K562 (cell line): ENCODE results near the gene TPR. TPM values are rescaled to one million over a fixed set of nuclear protein-coding genes. Genes with fewer than 3 reads are reported as not detected.
A peak's percentile ranks its signal among the peaks of the same experiment; 100 is the strongest.

Experiments used
- ATAC-seq: fragments of 200-7000 bp; cut with Tn5 transposase; 3 replicates; pipeline ENCODE4 v1.9.1; 2020; ENCODE audit warnings: moderate library complexity
- BruUV-seq: library from RNA; stranded (reverse); fragments of 400-500 nt; replicated peaks from 2 replicates; lab custom pipeline; 2021; lab: Mats Ljungman, UMichigan
- CTCF ChIA-PET: fragments of 300-600 bp; formaldehyde crosslinking; extraction: SDS; loops from one replicate; lab custom pipeline; 2021; ENCODE audit warnings: low intra/inter-chr PET ratio; lab: Yijun Ruan, JAX
- POLR2A ChIA-PET: fragments of 300-600, 350-650 bp; sonication (Branson Sonifier 250); formaldehyde crosslinking; extraction: SDS; loops from one replicate; lab custom pipeline; 2021; ENCODE audit warnings: antibody characterized with exemption, inconsistent platforms; lab: Yijun Ruan, JAX
- DNase-seq, 4 experiments: peaks; one replicate each; pipeline versions ENCODE4 v3.0.0 to v3.0.0-alpha.2; 2011 to 2018; ENCODE audit warnings: low spot score in 3 of 4, mixed read lengths in 3 of 4; ENCODE audit errors: extremely low read depth in 1 of 4
- FAIRE-seq: peaks from 2 replicates; lab custom pipeline; 2011; peaks lifted over from hg19 to GRCh38; lab: Jason Lieb, UNC
- H2AFZ ChIP-seq: 2 replicates; pipeline ENCODE4 v1.6.0; 2011; ENCODE audit warnings: low read depth, low read length, control low read depth, inconsistent platforms
- H3K27ac ChIP-seq: fragments of 200-600 bp; 3 replicates; pipeline ENCODE4 v1.8.0; 2011; ENCODE audit warnings: low read depth, mild to moderate bottlenecking, control low read depth, inconsistent platforms, low read length, moderate library complexity, mixed read lengths; ENCODE audit errors: extremely low read depth
- H3K27me3 ChIP-seq, 2 experiments: fragments of 300-600 bp in 1 of 2; 2 replicates in 1 of 2; 3 replicates in 1 of 2; pipeline versions ENCODE4 v1.6.0 to v1.8.0; 2011; ENCODE audit warnings: inconsistent platforms in 2 of 2, low read length in 2 of 2, mild to moderate bottlenecking in 1 of 2, mixed read lengths in 1 of 2, moderate library complexity in 1 of 2; ENCODE audit not compliant: control insufficient read depth in 2 of 2, insufficient read depth in 2 of 2
- H3K36me3 ChIP-seq: fragments of 300-600 bp; 3 replicates; pipeline ENCODE4 v1.8.0; 2011; ENCODE audit warnings: mild to moderate bottlenecking, low read length, inconsistent platforms; ENCODE audit not compliant: control insufficient read depth, insufficient read depth
- H3K4me1 ChIP-seq, 2 experiments: fragments of 200-600 bp in 1 of 2; replicated peaks in 1 of 2; 2 replicates in 1 of 2; 3 replicates in 1 of 2; pipeline versions ENCODE4 v1.5.1 to v1.8.0; 2011; ENCODE audit warnings: inconsistent platforms in 2 of 2, low read length in 2 of 2, mild to moderate bottlenecking in 1 of 2, mixed read lengths in 1 of 2, moderate library complexity in 1 of 2; ENCODE audit not compliant: control insufficient read depth in 2 of 2, insufficient read depth in 2 of 2
- H3K4me2 ChIP-seq: 2 replicates; pipeline ENCODE4 v1.6.1; 2011; ENCODE audit warnings: low read length, control low read depth, inconsistent platforms, mixed read lengths; ENCODE audit not compliant: insufficient read depth
- H3K4me3 ChIP-seq: fragments of 200-600 bp; sonication (generic), shearing (Covaris generic); 2 replicates; pipeline ENCODE4 v1.5.1; 2016; ENCODE audit warnings: control low read depth, inconsistent platforms
- H3K79me2 ChIP-seq: fragments of 200-600 bp; 3 replicates; pipeline ENCODE4 v1.8.0; 2011; ENCODE audit warnings: low read length, inconsistent platforms; ENCODE audit not compliant: control insufficient read depth, insufficient read depth
- H3K9ac ChIP-seq, 2 experiments: 2 replicates each; pipeline versions ENCODE4 v1.6.0 to v1.6.1; 2011; ENCODE audit warnings: low read depth in 2 of 2, low read length in 2 of 2, control low read depth in 1 of 2, inconsistent platforms in 1 of 2, mild to moderate bottlenecking in 1 of 2, mixed read lengths in 1 of 2; ENCODE audit not compliant: insufficient read depth in 1 of 2
- H3K9me1 ChIP-seq: one replicate; pipeline ENCODE4 v1.6.0; 2011; ENCODE audit warnings: inconsistent platforms, mild to moderate bottlenecking, low read length, moderate library complexity; ENCODE audit not compliant: control insufficient read depth, insufficient read depth
- H3K9me3 ChIP-seq: replicated peaks from 2 replicates; pipeline ENCODE4 v1.5.1; 2011; ENCODE audit warnings: low read depth, low read length, inconsistent platforms; ENCODE audit not compliant: control insufficient read depth, insufficient read depth
- H4K20me1 ChIP-seq: replicated peaks from 2 replicates; pipeline ENCODE4 v1.6.1; 2011; ENCODE audit warnings: low read length, inconsistent platforms, mixed read lengths; ENCODE audit not compliant: control insufficient read depth, insufficient read depth
- ARNT ChIP-seq, 2 experiments: fragments of 450-650 bp; IDR thresholded peaks; 2 replicates each; pipeline ENCODE4 v1.6.1; 2016; ENCODE audit warnings: mild to moderate bottlenecking in 1 of 2
- CCNT2 ChIP-seq: IDR thresholded peaks from 2 replicates; pipeline ENCODE4 v1.6.1; 2011; ENCODE audit warnings: borderline replicate concordance, low read depth, mild to moderate bottlenecking, moderate library complexity, mixed read lengths, low read length; ENCODE audit not compliant: insufficient read length; ENCODE audit errors: extremely low read depth
- CREBBP ChIP-seq: IDR thresholded peaks from one replicate; pipeline ENCODE4 v1.6.1; 2012; ENCODE audit warnings: low read depth, mild to moderate bottlenecking, control low read depth, inconsistent platforms, low read length
- DPF2 ChIP-seq: fragments of 450-650 bp; IDR thresholded peaks from 2 replicates; pipeline ENCODE4 v1.6.1; 2016
- NONO ChIP-seq, 2 experiments: fragments of 200-400 bp in 1 of 2; fragments of 450-650 bp in 1 of 2; formaldehyde crosslinking in 1 of 2; IDR thresholded peaks; 2 replicates each; pipeline ENCODE4 v1.6.1; 2017; ENCODE audit warnings: low read depth in 2 of 2, mild to moderate bottlenecking in 2 of 2, moderate library complexity in 2 of 2, low read length in 1 of 2
- RFX1 ChIP-seq: fragments of 450-650 bp; IDR thresholded peaks from 2 replicates; pipeline ENCODE4 v1.6.1; 2016; ENCODE audit warnings: mild to moderate bottlenecking, moderate library complexity
- SOX6 ChIP-seq: fragments of 450-650 bp; IDR thresholded peaks from 2 replicates; pipeline ENCODE4 v1.6.1; 2014; ENCODE audit warnings: mild to moderate bottlenecking
- WGBS: fragments of 100-300 bp; shearing (Covaris generic); methylation state at CpG from one replicate; pipeline ENCODE4 v1.1.6; 2016; ENCODE audit warnings: low coverage, mixed read lengths; ENCODE audit not compliant: insufficient coverage; ENCODE audit errors: missing lambda C conversion rate; 5-methylcytosine and 5-hydroxymethylcytosine counted together
- in situ Hi-C: fragments of 300-500 bp; cut with MboI; formaldehyde crosslinking; loops from 4 replicates; pipeline ENCODE4 v1.15.0; 2018; ENCODE audit warnings: inconsistent platforms, mixed read lengths
- intact Hi-C: fragments of 100-400 bp; cut with micrococcal nuclease; formaldehyde crosslinking; loops from 2 replicates; pipeline ENCODE4 v1.14.2; 2022
- polyA plus RNA-seq, 8 experiments: library from polyadenylated mRNA; depleted of rRNA in 4 of 8; stranded (reverse) in 5 of 8; unstranded in 3 of 8; fragments of >200 nt; fragmentation: Nextera tagmentation in 2 of 8; fragmentation: Illumina TruSeq in 1 of 8; extraction: Ambion mirVana in 2 of 8; extraction: Trizol in 1 of 8; gene quantifications; 2 replicates each; pipeline versions ENCODE4 v1.2.1 to v1.2.3, GENCODE V29; 2011 to 2014; ENCODE audit warnings: inconsistent platforms in 1 of 8, missing spikeins in 1 of 8
- total RNA-seq, 7 experiments: library from RNA; depleted of rRNA in 6 of 7; stranded (reverse); fragments of >200 nt in 6 of 7; fragmentation: Illumina TruSeq in 2 of 7; extraction: Trizol in 2 of 7; gene quantifications; 2 replicates each; pipeline versions ENCODE4 v1.2.1 to v1.2.3, GENCODE V29; 2011 to 2021; ENCODE audit warnings: low replicate concordance in 1 of 7

TPR gene
- total and polyA plus RNA-seq, 9 of the 15 experiments (the other 6 are each of a cell fraction or from before 2014, with no cell fraction given), result 48.5 to 167 (median 138) TPM

GRCh38 chr1:186409091-186409490, 34.0 kb upstream of the TPR start:
- ChIA-PET CTCF (no interaction called here), POLR2A (interaction anchor here (0.7 to 1.4 kb wide), 3 partner anchors 12 to 23 kb away, joined by 3 to 5 read pairs (median 3); no protein-coding TSS in a partner anchor)
- in situ Hi-C loops (no loop called here), intact Hi-C loops (no loop called here)
- TF ChIP-seq CREBBP (no peak), ARNT (IDR thresholded peaks at IDR 0.05) (no peak), RFX1 (peak; percentile 77), NONO (IDR thresholded peaks at IDR 0.05; ENCODE audit: low read depth in 2 of 2, low read length in 1 of 2) (no peak), CCNT2 (no peak), DPF2 (no peak), SOX6 (no peak)
- H3K27ac ChIP-seq, result no peak overlapping the region
- no peaks in the 10 kb centered on the region; a peak in 1 of 5 replicates for H3K4me1 ChIP-seq
- no peak overlapping the region for H3K4me3 ChIP-seq
- ATAC-seq, result no peak
- no TSS peak for BruUV-seq
- H3K4me2 ChIP-seq, result no peak overlapping the region
- H3K9ac ChIP-seq, result no peak overlapping the region
- H3K79me2 ChIP-seq, result no peaks in the 10 kb centered on the region
- no peaks in the 10 kb centered on the region for H4K20me1 ChIP-seq
- no peaks in the 10 kb centered on the region for H3K27me3 ChIP-seq
- DNase-seq, result no peak
- peaks cover 89% of the 10 kb centered on the region; the same call in 2 of the 3 replicates for H3K36me3 ChIP-seq
- no peaks in the 10 kb centered on the region for H3K9me3 ChIP-seq
- FAIRE-seq, result no peak
- WGBS, result 100% methylated on average over 3 of the region's 3 CpGs
- no peaks in the 10 kb centered on the region for H3K9me1 ChIP-seq
- no peak overlapping the region for H2AFZ ChIP-seq
